Central memory CD4-positive, alpha-beta T cell (primary cell): ENCODE results near the gene SYNPO.

Experiments
- DNase-seq: peaks from one replicate; pipeline ENCODE4 v3.0.0; 2022

SYNPO gene

DNA sequence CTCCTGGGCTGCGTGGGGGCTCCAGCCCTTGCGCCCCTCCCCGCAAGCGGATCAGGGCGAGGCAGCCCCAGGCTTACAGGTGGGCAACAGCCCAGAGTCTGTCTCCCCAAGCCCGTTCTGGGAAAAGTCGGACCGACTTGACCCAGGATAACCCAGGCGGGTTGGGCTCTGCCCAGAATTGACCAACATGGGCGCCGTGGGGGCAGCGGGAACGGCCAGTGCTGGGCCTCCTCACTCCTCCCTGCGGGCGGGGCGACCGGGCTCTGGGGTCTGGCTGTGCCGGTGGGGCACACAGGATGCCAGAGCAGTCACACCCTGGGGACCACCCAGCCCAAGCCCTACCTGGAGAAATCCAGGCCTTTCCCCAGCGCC, 15.3 kb upstream of the SYNPO start:
- DNase-seq, result no peak

- no peak for DNase-seq
Observed at GRCh38 chr5:150625831-150626746, 14.4 kb upstream of the SYNPO start.

GRCh38 chr5:150626853-150627276, 13.6 kb upstream of the SYNPO start:
- DNase-seq, result no peak

- DNase-seq, result no peak
Observed at GRCh38 chr5:150627731-150628545, 12.5 kb upstream of the SYNPO start.

GRCh38 chr5:150628936-150629485, 11.4 kb upstream of the SYNPO start:
- no peak for DNase-seq

DNA sequence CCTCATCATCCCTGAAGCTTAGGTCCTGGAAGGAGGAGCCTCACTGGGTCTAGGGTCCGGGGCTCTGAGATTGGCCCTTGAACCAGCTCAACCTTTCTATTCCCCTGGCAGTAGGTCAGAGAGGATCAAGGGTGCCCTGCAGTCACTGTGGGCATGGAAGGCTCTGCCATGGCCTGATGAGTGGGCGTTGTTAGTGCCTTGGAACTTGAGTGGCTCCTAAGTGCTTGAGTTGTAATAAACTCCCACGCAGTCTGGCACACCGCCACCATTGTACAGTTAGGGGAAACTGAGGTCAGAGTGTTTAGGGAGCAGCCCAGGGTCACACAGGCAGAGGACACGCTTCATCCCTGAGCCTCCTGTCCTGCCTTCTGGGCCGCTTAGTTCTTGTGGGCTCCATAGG, 10.4 kb upstream of the SYNPO start:
- DNase-seq, result no peak

DNA sequence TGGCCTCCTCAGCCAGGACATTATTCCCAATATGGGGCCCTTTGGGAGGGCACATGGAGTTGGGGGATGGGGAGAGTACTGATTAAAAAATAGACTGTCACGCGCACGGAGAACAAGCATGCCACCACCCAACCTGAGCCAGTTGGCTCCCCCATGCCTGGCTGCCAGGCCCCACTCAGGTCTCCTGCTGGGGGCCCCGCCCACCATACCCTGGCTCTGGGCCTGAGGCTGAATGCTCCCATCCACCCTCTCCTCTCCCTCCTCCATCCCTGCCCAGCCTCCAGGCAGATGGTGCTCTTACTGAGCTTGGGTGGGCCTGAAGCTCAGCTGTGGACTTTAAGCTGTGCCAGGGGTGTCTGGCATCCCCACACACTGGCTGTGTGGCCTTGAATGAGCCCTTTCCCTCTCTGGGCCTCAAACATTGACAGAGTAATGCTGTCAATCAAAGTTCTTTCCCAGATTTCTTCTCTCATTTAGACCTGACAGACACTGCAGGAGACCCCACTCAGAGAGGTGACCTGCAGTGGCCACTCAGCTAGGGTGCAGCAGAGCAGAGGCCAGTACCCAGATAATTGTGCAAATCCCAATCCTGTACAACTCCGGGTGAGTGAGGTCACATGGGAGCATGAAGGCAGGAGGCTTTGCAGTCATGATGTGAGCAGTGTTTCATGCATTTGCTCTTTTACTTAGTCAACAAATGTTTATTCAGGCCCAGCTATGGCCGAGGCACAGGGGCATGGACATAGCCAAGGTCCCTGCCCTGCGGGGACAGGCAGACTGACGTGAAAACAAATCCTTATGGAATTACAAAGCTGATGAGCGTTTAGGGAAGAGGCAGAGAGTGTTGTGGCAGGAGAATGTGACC, 9.8 kb upstream of the SYNPO start:
- DNase-seq, result no peak

DNA sequence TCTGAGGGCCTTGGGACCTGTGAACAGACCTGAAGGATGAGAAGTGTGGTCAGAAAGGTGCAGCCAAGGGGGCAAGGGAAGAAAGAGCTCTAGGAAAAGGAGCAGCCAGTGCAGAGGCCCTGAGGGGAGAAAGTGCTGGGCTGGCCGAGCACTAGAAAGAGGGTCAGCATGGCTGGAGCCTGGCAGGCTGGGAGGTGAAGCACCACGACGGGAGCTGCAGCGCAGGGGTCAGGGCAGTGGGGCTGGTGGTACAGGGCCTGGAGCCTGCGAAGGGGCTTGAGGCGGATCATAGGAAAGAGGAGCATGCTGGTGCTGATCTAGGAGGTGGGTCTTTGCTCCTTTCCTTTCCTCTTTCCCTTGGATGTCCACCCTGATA, 9.1 kb upstream of the SYNPO start:
- DNase-seq, result no peak

- DNase-seq, result no peak
Observed at GRCh38 chr5:150632305-150633160, 7.9 kb upstream of the SYNPO start.

- no peak for DNase-seq
Observed at GRCh38 chr5:150633429-150633828, 7.0 kb upstream of the SYNPO start.

DNA sequence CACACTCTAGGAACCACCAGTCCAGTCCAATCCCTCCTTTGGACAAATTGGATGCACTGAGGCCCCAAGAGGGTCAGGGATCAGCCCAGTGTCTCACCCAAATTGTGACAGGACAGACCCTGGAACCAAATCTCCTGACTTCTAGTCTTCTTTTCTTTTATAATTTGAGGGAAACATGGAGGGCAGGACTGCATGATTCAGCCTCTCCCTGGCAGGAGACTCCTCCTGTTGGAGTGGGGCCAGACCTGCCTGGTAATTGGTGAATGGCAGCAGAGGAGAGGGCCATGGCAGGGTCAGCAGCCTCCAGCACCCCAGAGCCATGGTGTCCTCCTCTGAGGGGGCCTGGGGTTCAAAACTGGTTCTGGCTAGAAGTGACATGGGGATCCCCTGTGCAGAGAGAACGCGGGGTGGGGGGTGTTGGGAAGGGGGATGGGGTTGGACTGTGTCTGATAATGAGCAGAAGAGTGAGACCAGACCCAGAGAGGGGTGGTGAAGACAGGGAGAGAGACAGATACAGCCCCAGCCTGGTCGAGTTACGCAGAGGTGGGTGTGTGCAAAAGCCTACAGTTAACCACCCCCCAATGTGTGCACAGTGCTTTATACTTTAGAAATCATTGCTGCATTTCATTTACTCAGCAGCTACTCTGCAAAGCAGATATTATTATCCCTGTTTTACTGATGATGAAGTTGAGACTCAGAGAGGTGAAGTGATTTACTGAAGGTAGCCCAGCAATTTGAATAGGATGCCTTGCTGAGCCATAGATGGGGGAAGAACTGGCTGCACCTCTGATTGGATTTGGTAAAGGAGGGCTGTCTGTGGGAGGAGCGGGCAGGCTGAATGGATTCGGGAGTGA, 3.8 kb upstream of the SYNPO start:
- no peak for DNase-seq

DNA sequence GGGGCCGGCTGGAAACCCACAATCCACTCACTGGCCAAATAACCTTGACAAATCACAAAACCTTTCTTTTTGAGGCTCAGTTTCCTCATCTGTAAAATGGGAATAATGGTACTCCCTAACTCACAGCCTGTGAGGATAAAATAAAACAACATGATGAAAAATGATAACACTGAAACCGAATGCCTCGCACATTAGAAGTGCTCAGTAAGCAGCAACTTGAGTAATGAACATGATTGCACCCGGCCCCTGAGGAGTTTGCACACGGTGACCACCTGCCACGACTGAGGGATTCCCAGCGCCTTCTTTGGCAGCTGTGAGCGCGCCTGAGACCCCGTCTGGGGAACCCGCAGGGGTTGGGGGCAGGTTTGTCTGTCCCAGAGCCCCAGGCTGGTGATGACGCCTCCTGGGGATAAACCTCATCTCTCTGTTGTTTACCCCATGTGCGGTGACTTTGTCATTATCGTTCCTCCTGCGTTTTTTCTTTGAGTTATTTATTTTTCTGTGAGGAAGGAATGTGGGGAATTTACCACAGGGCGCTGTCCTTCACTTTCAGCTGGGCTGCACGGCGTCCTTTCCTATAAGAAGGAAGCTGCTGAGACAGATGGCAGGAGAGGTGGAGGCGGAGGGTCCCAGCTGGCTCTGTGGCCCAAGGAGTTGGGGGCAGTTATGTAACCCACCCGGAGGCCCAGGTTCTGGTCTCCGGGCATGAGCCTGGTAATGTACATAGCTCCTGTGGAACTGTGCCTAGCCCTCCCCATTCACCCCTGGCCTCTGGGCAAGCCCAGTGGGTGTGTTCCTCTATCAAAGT, 3.0 kb upstream of the SYNPO start:
- DNase-seq, result no peak

- DNase-seq, result no peak
Observed at GRCh38 chr5:150638053-150638444, 2.4 kb upstream of the SYNPO start.

DNA sequence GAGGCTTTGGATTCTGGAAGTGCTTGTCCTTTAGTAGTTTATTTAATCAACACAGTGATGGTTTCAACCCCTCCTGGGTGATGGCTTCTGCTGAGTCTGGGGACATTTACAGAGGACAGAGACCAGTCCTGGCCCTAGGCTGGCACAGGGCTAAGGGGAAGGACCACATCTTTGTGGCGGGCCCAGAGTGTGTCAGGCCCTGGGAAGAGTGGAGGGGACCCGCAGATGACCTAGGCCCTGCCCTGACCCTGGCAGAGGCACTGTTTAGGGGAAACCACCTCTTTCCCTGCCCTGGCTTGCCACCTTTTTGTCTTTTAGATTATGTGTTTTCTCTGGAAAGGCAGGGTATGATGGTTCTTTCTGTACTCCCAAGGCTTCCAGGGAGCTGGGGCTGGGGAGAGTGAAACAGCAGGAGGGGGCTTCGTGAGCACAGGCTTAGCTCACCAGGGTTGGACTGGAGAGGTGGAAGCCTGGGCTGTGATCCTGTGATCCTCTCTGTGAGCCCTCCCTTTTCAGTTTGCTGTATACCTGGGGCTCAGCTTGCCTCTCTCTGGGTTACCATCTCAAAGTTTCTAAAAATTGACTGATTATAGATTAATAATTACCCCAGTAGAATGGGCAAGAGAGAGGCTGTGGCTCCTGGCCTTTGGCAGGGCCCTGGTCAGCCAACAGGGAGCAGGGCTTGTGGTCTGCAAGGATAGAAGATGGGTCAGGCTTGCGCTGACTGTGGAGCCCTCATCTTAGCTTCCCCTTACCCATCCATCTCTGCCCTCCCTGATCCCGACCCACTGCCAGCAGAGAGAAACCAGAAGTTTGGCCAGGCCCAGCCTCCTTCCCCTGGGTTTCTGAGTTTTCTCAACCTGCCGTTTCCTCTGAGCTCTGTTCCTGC, 1.7 kb upstream of the SYNPO start:
- DNase-seq, result no peak

- DNase-seq, result no peak
Observed at GRCh38 chr5:150639377-150639692, 1.1 kb upstream of the SYNPO start.

DNA sequence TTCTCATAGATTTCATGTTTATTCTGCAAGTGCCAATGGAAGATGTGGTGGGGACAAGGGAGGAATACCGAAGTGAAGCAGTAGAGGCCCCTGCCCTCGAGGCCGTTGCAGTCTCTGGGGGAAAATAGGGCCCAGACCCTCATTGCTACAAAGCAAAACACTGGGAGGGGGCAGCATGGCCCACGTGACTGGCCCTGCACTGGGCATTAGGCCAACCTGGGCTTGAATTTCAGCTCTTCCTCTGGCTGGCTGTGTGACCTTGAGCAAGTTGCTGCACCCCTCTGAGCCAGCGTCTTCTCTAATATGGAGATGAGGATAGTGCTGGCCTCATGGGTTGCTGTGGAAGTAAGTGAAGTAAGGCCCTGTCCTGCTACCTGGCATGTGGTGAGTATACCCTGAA, 709 bp upstream of the SYNPO start:
- no peak for DNase-seq

DNA sequence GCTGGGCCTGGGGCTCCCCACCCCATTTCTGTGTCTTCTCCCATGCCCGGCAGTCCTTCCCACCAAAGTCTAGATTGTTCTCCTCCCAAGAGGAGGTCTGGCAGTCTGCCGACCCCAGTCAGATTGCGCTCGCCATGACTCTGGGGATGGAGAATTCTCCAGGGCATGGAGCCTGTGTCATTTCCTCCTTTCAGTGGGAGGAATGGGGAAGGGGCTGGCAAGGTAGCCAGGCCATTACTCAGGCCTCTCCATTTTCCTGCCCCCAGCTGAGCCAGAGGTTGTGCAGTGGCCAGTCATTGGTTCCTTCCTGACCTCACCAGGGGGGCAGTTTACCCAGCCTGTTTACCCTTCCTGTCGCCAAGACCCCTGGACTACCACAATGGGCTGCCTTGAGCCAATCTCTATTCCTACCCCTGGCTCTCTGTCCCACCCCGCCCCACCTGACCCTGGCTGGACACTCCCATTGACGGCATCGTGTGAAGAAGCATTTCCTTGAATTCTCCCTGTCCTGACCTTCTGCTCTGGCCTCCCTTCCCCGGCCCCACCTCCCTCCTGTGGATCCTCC, 628 bp downstream of the SYNPO start:
- DNase-seq, result no peak

DNA sequence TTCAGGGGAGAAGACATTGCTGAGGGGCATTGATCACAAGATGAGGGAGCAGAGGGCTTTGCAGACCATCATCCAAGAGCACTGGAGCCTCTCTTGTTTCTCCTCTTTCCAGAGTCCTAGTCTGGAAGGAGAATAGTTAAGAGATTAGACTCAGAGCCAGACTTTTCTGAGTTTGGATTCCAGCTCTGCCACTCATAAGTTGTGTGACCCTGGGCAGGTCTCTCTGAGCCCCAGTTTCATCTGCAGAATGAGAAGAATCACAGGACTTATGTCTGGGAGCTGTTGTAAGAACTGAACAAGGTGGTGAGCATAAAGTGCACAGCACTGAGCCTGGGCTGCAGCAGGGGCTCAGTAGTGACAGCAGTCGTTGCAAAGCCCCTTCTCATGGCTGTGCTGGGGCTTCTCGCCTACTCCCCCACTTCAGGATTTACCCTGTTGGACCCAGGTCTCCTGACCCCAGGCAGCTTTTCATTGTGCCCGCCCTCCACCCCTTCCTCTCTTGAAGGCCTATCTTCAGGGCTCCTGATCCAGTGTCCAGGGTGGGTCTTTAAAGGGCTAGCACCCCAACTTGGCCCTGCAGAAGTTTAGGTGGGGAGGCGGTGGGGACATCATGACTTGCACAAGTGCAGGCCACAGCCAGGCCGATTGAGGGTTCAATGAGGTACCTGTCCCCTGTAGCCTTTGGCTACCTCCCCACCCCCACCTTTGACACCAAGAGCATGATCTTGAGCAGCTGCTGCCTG, 1.5 kb downstream of the SYNPO start:
- no peak for DNase-seq
